Mucosa of stomach (tissue), 1 donor: ENCODE data around the gene MS4A3.
"Not testable (repeated sequence)": the region's sequence is repeated elsewhere in the genome, so short reads cannot be mapped to it uniquely, and the experiment has no call there.

Experiments used
- H3K27me3 ChIP-seq: one replicate; pipeline ENCODE4 v1.7.0; 2013; ENCODE audit warnings: mild to moderate bottlenecking, low read length; ENCODE audit not compliant: control insufficient read depth, insufficient read depth
- H3K36me3 ChIP-seq: one replicate; pipeline ENCODE4 v1.7.0; 2013; ENCODE audit warnings: low read length; ENCODE audit not compliant: control insufficient read depth, insufficient read depth
- H3K4me1 ChIP-seq: one replicate; pipeline ENCODE4 v1.7.0; 2013; ENCODE audit warnings: mild to moderate bottlenecking, low read length; ENCODE audit not compliant: control insufficient read depth, insufficient read depth
- H3K4me3 ChIP-seq: one replicate; pipeline ENCODE4 v1.7.0; 2013; ENCODE audit warnings: low read length
- H3K9ac ChIP-seq: one replicate; pipeline ENCODE4 v1.7.0; 2013; ENCODE audit warnings: mild to moderate bottlenecking, low read length, moderate library complexity
- H3K9me3 ChIP-seq: one replicate; pipeline ENCODE4 v1.7.0; 2013; ENCODE audit warnings: mild to moderate bottlenecking, low read length, moderate library complexity; ENCODE audit not compliant: control insufficient read depth
- donor health status: Pancreatic carcinoma.

The MS4A3 gene

GRCh38 chr11:60098508-60098907 is 42.0 kb downstream of the MS4A3 start:
- Histone ChIP-seq H3K4me3 (no peak overlapping the region), H3K9me3 (no peaks in the 10 kb centered on the region), H3K27me3 (no peaks in the 10 kb centered on the region), H3K36me3 (no peaks in the 10 kb centered on the region), H3K9ac (no peak overlapping the region), H3K4me1 (peaks cover 7% of the 10 kb centered on the region)

- Histone ChIP-seq H3K36me3 (no peaks in the 10 kb centered on the region), H3K4me1 (peaks cover 10% of the 10 kb centered on the region)
Measured at GRCh38 chr11:60100516-60100915, 44.1 kb downstream of the MS4A3 start.

GRCh38 chr11:60101368-60101767 is 44.9 kb downstream of the MS4A3 start:
- H3K4me1 ChIP-seq, H3K9ac ChIP-seq, H3K9me3 ChIP-seq, H3K27me3 ChIP-seq, H3K36me3 ChIP-seq, H3K4me3 ChIP-seq: not testable (repeated sequence)

More at GRCh38 chr11:60100516-60100915, 44.1 kb downstream of the MS4A3 start:
- Histone ChIP-seq H3K4me3 (no peak overlapping the region), H3K27me3 (no peaks in the 10 kb centered on the region), H3K9me3 (no peaks in the 10 kb centered on the region), H3K9ac (no peak overlapping the region)

- not testable (repeated sequence) for H3K36me3 ChIP-seq, H3K9ac ChIP-seq, H3K27me3 ChIP-seq, H3K4me3 ChIP-seq, H3K9me3 ChIP-seq
- H3K4me1 ChIP-seq: peaks cover 15% of the 10 kb centered on the region
Measured at GRCh38 chr11:60104471-60105115, 48.1 kb downstream of the MS4A3 start.

- H3K9ac ChIP-seq, H3K36me3 ChIP-seq, H3K4me3 ChIP-seq, H3K27me3 ChIP-seq, H3K9me3 ChIP-seq: not testable (repeated sequence)
- H3K4me1 ChIP-seq: peaks cover 15% of the 10 kb centered on the region
Measured at GRCh38 chr11:60108631-60109030, 52.2 kb downstream of the MS4A3 start.

- H3K36me3 ChIP-seq: no peaks in the 10 kb centered on the region
- H3K4me3 ChIP-seq: no peak overlapping the region
- peaks cover 13% of the 10 kb centered on the region for H3K4me1 ChIP-seq
- no peak overlapping the region for H3K9ac ChIP-seq
- H3K9me3 ChIP-seq: no peaks in the 10 kb centered on the region
- H3K27me3 ChIP-seq: no peaks in the 10 kb centered on the region
Measured at GRCh38 chr11:60111793-60112192, 55.3 kb downstream of the MS4A3 start.

GRCh38 chr11:60116996-60117790 is 60.7 kb downstream of the MS4A3 start:
- Histone ChIP-seq H3K4me1 (peaks cover 7% of the 10 kb centered on the region), H3K27me3 (no peaks in the 10 kb centered on the region), H3K4me3 (no peak overlapping the region), H3K9me3 (no peaks in the 10 kb centered on the region), H3K36me3 (no peaks in the 10 kb centered on the region), H3K9ac (no peak overlapping the region)

- Histone ChIP-seq H3K4me1 (peaks cover 7% of the 10 kb centered on the region), H3K9ac (no peak overlapping the region), H3K36me3 (no peaks in the 10 kb centered on the region), H3K9me3 (no peaks in the 10 kb centered on the region), H3K27me3 (no peaks in the 10 kb centered on the region), H3K4me3 (no peak overlapping the region)
Measured at GRCh38 chr11:60118338-60118737, 61.9 kb downstream of the MS4A3 start.

- Histone ChIP-seq H3K9me3 (no peaks in the 10 kb centered on the region), H3K4me1 (peaks cover 13% of the 10 kb centered on the region), H3K4me3 (no peak overlapping the region), H3K27me3 (no peaks in the 10 kb centered on the region), H3K36me3 (no peaks in the 10 kb centered on the region), H3K9ac (no peak overlapping the region)
Measured at GRCh38 chr11:60119710-60120109, 63.2 kb downstream of the MS4A3 start.
